Gastrocnemius medialis (tissue), 4 donors: ENCODE results near the gene TTBK1. TPM values are rescaled to one million over a fixed set of nuclear protein-coding genes. Genes with fewer than 3 reads are reported as not detected.
A peak's percentile ranks its signal among the peaks of the same experiment; 100 is the strongest.

Source experiments
- ATAC-seq, 2 donors: fragments of 150-250 bp; one replicate each; pipeline ENCODE4 v1.9.1; 2016
- DNase-seq, 2 donors: peaks; one replicate each; pipeline ENCODE4 v3.0.0-alpha.2; 2019
- H3K27ac ChIP-seq, 4 donors: fragments of 200-600 bp; sonication (generic); 1 replicate in 1 of 4; 2 replicates in 3 of 4; pipeline ENCODE4 v1.5.1; 2016 to 2018; ENCODE audit warnings: mild to moderate bottlenecking in 2 of 4, moderate library complexity in 1 of 4
- H3K27me3 ChIP-seq, 3 donors: fragments of 200-600 bp; sonication (generic) in 2 of 3; 1 replicate in 1 of 3; 2 replicates in 2 of 3; pipeline versions ENCODE4 v1.5.1 to v1.6.0; 2016 to 2019; ENCODE audit warnings: mild to moderate bottlenecking in 1 of 3, moderate library complexity in 1 of 3
- H3K36me3 ChIP-seq, 2 donors: fragments of 200-600 bp; sonication (generic) in 1 of 2; one replicate each; pipeline ENCODE4 v1.5.1; 2017 to 2018
- H3K4me1 ChIP-seq, 2 donors: fragments of 200-600 bp; sonication (generic) in 1 of 2; one replicate each; pipeline ENCODE4 v1.5.1; 2016 to 2017; ENCODE audit warnings: mild to moderate bottlenecking in 2 of 2
- H3K4me3 ChIP-seq, 4 donors: fragments of 200-600 bp; sonication (generic) in 3 of 4; 1 replicate in 1 of 4; 2 replicates in 3 of 4; pipeline ENCODE4 v1.5.1; 2016 to 2019; ENCODE audit warnings: mild to moderate bottlenecking in 2 of 4
- H3K9me3 ChIP-seq, 3 donors: fragments of 200-600 bp; sonication (generic) in 2 of 3; 1 replicate in 1 of 3; 2 replicates in 2 of 3; pipeline ENCODE4 v1.5.1; 2016 to 2019
- POLR2A ChIP-seq, 2 donors: fragments of 450-650 bp; IDR thresholded peaks; one replicate each; pipeline ENCODE4 v1.6.1; 2017; ENCODE audit warnings: antibody characterized with exemption in 2 of 2, mild to moderate bottlenecking in 2 of 2, moderate library complexity in 2 of 2
- in situ Hi-C, 4 donors: fragments of 200-750 bp; cut with MboI; loops; one replicate each; pipeline versions ENCODE4 v1.15.0 to v1.8.0; 2017; ENCODE audit warnings: low sequenced_read_pairs in 4 of 4
- intact Hi-C: fragments of 100-400 bp; cut with DNase I; formaldehyde crosslinking; loops from one replicate; pipeline ENCODE4 v1.15.1; 2023; ENCODE audit warnings: low total_unique reads
- total RNA-seq, 4 donors: library from RNA; depleted of rRNA; stranded (reverse); fragments of >200 nt; gene quantifications; one replicate each; pipeline versions ENCODE4 v1.1.0 to v1.2.3, GENCODE V29; 2016
- TF ChIP-seq, protein P1 (sequence below), 5 experiments: fragments of 450-650 bp in 3 of 5; fragments of 200-600 bp in 2 of 5; sonication (generic) in 2 of 5; IDR thresholded peaks in 4 of 5; conservative IDR thresholded peaks in 1 of 5; 1 replicate in 4 of 5; 2 replicates in 1 of 5; pipeline ENCODE4 v1.5.1; 2016 to 2019; ENCODE audit warnings: antibody characterized with exemption in 5 of 5, mild to moderate bottlenecking in 3 of 5, moderate library complexity in 3 of 5

Gene TTBK1
- total RNA-seq, 4 donors from 2014 or later = 0.04 TPM; not detected in 3

DNA sequence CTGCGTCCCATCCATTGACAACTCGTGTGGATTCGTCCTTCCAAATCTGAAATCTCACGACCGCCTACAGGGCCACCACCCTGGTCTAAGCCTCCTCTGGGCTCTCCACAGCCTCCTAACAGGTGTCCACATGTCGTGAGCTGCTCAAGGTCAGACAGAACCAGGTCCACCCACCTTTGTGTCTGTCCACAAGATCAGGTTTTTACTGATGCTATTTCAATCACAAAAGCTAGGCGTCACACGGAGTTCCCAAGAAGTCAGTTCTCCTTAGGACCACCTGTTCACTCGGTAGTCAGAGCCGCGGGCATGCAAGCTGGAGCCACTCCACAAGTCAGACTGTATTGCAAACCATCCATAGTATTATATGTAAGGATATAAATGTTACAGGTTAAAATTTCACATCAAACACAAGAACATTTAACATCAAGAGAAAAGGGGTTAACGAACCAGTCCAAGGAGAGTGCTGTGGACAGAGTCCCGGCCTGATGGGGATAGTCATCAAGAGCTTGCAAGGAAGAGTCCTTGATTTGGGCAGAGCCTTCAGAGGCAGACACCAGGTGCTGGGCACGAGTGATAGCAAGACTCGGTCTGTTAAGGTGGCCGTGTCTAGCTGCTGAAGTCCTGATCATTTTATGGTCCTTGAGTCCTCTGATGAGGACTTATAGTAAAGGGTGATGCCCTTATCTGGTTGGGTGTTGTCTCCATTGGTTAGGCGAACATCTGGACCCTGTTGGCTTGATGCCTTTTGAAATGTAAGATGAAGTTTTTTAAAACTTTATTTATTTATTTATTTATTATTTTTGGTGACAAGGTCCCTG is 13.3 kb upstream of the TTBK1 start:
- ATAC-seq (peak in 1 of 2 donors; percentile 4), DNase-seq (no peak)
- TF ChIP-seq, protein P1, sequence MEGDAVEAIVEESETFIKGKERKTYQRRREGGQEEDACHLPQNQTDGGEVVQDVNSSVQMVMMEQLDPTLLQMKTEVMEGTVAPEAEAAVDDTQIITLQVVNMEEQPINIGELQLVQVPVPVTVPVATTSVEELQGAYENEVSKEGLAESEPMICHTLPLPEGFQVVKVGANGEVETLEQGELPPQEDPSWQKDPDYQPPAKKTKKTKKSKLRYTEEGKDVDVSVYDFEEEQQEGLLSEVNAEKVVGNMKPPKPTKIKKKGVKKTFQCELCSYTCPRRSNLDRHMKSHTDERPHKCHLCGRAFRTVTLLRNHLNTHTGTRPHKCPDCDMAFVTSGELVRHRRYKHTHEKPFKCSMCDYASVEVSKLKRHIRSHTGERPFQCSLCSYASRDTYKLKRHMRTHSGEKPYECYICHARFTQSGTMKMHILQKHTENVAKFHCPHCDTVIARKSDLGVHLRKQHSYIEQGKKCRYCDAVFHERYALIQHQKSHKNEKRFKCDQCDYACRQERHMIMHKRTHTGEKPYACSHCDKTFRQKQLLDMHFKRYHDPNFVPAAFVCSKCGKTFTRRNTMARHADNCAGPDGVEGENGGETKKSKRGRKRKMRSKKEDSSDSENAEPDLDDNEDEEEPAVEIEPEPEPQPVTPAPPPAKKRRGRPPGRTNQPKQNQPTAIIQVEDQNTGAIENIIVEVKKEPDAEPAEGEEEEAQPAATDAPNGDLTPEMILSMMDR (IDR thresholded peaks at IDR 0.05 in 4 of 5, conservative IDR thresholded peaks at IDR 0.05 in 1 of 5) = no peak
- no peak for TF ChIP-seq POLR2A (IDR thresholded peaks at IDR 0.05)
- Histone ChIP-seq H3K9me3 (no peaks in the 10 kb centered on the region), H3K4me1 (peaks cover 4 to 6% of the 10 kb centered on the region in 2 donors), H3K4me3 (peak overlapping the region; percentile 57 to 74 (median 65)), H3K27ac (peak overlapping the region in 1 of 4 donors; percentile 47), H3K27me3 (no peaks in the 10 kb centered on the region), H3K36me3 (no peaks in the 10 kb centered on the region)
- in situ Hi-C loops = loop anchor here in 1 of 4 donors (25.0 kb wide), 1 partner anchor 282 kb away; the partner anchor contains the start of genes LRRC73, POLR1C and YIPF3
- intact Hi-C loops = loop anchor here (1.0 kb wide), 1 partner anchor 17 kb away; no protein-coding TSS in a partner anchor

DNA sequence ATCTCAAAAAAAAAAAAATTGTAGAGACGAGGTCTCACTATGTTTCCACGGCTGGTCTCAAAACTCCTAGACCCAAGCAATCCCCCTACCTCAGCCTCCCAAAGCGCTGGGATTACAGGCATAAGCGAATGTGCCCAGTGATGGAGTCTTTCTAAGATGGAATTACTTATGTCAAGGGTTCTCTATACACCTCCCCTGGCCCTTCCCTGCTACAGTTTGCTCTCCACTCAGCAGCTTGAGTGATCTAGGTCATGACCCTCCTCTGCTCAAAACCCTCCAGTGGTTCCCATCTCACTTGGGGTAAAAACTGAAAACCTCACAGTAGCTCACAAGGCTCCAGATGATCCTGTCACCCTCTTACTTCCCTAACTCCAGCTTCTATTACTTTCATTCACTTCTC is 12.2 kb upstream of the TTBK1 start:
- ATAC-seq (no peak), DNase-seq (no peak)
- no peak overlapping the region for H3K4me3 ChIP-seq
- H3K9me3 ChIP-seq = no peaks in the 10 kb centered on the region
- TF ChIP-seq, protein P1 (IDR thresholded peaks at IDR 0.05 in 4 of 5, conservative IDR thresholded peaks at IDR 0.05 in 1 of 5) = no peak
- no peak for TF ChIP-seq POLR2A (IDR thresholded peaks at IDR 0.05)
- H3K27me3 ChIP-seq = no peaks in the 10 kb centered on the region
- H3K36me3 ChIP-seq = no peaks in the 10 kb centered on the region
- peaks cover 4 to 6% of the 10 kb centered on the region in 2 donors for H3K4me1 ChIP-seq
- intact Hi-C loops = no loop called here
- no peak overlapping the region for H3K27ac ChIP-seq
- in situ Hi-C loops = loop anchor here in 1 of 4 donors (25.0 kb wide), 1 partner anchor 281 kb away; the partner anchor contains the start of genes LRRC73, POLR1C and YIPF3

DNA sequence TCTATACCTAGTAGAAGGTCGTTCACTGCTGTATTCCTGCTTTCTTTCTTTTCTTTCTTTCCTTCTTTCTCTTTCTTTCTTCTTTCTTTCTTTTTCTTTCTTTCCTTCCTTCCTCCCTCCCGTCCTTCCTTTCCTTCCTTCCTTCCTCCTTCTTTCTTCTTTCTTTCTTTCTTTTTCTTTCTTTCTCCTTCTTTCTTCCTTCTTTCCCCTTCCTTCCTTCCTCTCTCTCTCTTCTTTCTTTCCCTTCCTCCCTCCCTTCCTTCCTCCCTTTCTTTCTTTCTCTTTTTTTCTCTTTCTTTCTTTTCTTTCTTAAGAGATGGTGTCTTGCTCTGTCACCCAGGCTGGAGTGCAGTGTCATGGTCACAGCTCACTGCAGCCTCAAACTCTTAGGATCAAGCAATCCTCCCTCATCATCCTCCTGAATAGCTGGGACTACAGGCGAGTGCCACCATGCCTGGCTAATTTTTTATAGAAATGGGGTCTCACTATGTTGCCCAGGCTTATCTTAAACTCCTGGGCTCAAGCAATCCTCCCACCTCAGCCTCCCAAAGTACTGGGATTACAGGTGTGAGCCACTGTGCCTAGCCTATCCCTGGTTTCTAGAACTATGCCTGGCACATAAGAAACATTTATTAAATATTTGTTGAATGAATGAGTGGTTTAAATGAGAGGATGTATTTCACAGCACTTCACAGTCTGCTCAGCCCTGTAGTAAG is 11.4 kb upstream of the TTBK1 start:
- no peaks in the 10 kb centered on the region for H3K9me3 ChIP-seq
- H3K36me3 ChIP-seq = no peaks in the 10 kb centered on the region
- H3K4me1 ChIP-seq = peaks cover 4 to 6% of the 10 kb centered on the region in 2 donors
- H3K27me3 ChIP-seq = no peaks in the 10 kb centered on the region
- in situ Hi-C loops = loop anchor here in 1 of 4 donors (25.0 kb wide), 1 partner anchor 280 kb away; the partner anchor contains the start of genes LRRC73, POLR1C and YIPF3
- no peak for TF ChIP-seq POLR2A (IDR thresholded peaks at IDR 0.05)
- TF ChIP-seq, protein P1 (IDR thresholded peaks at IDR 0.05 in 4 of 5, conservative IDR thresholded peaks at IDR 0.05 in 1 of 5) = no peak
- intact Hi-C loops = no loop called here
- H3K4me3 ChIP-seq = no peak overlapping the region
- DNase-seq (no peak), ATAC-seq (no peak)
- no peak overlapping the region for H3K27ac ChIP-seq

DNA sequence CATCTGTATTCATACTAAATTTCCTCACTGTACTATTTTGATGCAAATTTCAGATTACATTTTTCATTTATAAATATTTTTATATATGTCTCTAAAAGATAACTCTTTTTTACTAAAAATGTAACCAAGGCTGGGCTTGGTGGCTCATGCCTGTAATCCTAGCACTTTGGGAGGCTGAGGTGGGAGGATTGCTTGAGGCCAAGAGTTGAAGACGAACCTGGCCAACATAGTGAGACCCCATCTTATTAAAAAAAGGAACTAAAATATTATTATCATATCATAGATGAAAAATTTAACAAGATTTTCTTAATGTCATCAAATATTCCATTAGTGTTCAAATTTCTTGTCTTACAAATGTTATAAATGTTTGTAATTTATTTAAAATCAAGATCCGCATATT is 7.4 kb upstream of the TTBK1 start:
- DNase-seq (no peak), ATAC-seq (no peak)
- Histone ChIP-seq H3K9me3 (peaks cover 0 to 4% (median 0%) of the 10 kb centered on the region in 3 donors), H3K4me1 (no peaks in the 10 kb centered on the region), H3K36me3 (no peaks in the 10 kb centered on the region), H3K27ac (no peak overlapping the region), H3K4me3 (no peak overlapping the region), H3K27me3 (peaks cover 6 to 15% (median 6%) of the 10 kb centered on the region in 3 donors)
- in situ Hi-C loops = loop anchor here in 1 of 4 donors (25.0 kb wide), 1 partner anchor 276 kb away; the partner anchor contains the start of genes LRRC73, POLR1C and YIPF3
- intact Hi-C loops = no loop called here
- TF ChIP-seq POLR2A (IDR thresholded peaks at IDR 0.05) = no peak
- TF ChIP-seq, protein P1 (IDR thresholded peaks at IDR 0.05 in 4 of 5, conservative IDR thresholded peaks at IDR 0.05 in 1 of 5) = no peak
